Measurements from ENCODE around the gene PGP. TPM values are rescaled to one million over a fixed set of nuclear protein-coding genes. Genes with fewer than 3 reads are reported as not detected.
"Not testable (repeated sequence)": the region's sequence is repeated elsewhere in the genome, so short reads cannot be mapped to it uniquely, and the experiment has no call there.

The PGP gene, protein sequence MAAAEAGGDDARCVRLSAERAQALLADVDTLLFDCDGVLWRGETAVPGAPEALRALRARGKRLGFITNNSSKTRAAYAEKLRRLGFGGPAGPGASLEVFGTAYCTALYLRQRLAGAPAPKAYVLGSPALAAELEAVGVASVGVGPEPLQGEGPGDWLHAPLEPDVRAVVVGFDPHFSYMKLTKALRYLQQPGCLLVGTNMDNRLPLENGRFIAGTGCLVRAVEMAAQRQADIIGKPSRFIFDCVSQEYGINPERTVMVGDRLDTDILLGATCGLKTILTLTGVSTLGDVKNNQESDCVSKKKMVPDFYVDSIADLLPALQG
- 4.1 TPM for total RNA-seq

DNA sequence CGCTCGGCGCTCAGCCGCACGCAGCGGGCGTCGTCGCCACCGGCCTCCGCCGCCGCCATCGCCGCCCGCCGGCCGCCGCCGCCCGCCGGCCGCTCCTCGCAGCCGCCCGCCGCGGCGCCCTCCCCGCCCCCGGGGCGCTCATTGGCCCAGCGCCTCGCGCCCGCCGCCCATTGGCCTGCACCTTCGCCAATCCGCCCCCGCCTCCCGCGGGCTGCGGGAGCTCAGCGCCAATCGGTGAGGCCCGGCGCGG is at the start of gene PGP:
Gene PGP, minus strand, starts transcription at position 122 of the 250 bp plus-strand sequence. Its CDS starts 63 bp downstream, at position 59.
- DNase-seq, result no peak

DNA sequence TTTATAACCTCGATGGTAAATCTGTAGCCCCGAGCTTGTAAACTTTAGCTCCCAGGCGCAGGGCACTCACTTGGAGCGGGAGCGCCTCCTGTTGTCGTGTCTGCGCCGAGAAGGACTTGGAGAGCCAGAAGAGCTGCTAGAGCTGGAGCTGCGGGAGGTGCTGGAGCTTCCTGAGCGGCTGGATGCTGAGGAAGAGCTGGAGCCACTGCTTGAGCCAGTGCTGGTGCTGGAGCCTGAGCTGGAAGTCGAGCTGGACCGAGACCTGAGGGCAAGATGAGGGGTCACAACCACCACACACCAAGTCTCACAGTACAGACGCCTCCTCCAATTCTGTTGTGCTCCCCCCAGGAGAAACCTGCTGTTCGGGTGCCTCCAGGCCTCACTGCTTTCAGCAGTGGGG is 48.4 kb upstream of the PGP start:
- not testable (repeated sequence) for DNase-seq

DNA sequence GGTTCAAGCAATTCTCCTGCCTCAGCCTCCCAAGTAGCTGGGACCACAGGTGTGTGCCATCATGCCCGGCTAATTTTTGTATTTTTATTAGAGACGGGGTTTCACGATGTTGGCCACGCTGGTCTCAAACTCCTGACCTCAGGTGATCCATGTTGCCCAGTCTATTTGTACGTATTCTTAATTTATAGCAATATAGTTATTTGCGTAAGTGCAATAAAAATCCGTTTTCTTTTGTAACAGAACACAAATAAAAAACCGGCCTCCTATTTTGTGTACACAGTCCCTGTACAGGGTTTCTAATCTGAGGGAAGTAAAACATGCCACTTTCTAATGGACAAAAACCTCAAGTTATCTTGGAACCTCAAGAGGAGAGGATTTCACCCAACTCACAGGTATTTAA is 45.6 kb upstream of the PGP start:
- no peak for DNase-seq

DNA sequence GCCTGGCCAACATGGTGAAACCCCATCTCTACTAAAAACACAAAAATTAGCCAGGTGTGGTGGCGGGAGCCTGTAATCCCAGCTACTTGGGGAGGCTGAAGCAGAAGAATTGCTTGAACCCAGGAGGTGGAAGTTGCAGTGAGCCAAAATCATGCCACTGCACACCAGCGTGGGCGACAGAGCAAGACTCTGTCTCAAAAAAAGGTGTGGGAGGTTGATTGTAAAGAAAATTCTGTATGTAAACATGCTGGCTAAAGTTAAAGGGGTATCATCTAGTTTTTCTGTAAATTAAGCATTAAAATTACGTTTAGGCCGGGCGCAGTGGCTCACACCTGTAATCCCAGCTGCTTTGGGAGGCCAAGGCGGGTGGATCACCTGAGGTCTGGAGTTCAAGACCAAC is 43.9 kb upstream of the PGP start:
- not testable (repeated sequence) for DNase-seq

DNA sequence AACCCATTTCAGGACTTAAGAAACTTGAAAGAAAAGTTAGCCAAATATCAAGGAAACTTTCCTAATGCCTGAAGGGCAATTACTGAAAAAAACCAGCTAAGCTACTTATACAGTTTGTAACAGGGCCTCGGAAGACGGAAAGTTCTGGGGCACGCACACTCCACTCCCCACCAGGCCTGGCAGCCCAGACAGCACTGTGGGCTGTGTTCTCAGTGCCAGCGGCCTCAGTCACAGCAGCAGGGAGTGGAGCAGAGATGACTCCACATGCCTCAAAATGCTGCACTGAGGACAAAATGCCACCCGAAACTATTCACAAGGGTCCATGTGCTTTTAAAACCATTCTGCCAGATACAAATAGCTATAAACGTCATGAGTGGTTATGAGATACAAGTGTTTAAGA is 43.1 kb upstream of the PGP start:
- no peak for DNase-seq

DNA sequence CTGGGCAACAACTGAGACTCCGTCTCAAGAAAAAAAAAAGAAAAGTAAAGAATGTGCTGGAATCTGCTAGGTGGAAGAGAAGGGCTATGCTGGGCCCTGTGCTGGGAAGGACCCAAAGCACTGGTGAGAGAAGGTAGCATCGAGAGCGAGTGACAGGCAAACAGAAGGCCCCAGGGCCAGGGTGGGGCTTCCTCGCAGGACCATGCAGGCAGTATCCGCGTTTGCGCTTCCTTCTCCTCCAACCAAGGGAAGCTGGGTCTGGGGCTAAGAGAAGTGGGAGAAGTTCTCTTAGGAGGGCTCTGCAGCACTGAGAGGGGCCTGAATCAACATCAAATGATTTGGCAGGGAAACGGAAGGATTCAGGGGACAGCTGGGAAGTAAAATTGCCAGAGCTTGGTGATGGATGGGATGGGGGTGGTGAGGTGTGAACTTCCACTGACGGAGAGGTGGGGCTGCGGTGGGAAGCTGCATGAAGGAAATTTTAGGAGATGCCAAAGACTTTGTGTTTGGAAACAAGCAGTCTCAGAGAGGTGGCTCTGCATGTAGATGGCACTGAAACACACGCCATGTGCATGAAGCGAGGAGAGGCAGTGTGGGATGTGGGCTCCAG is 42.0 kb upstream of the PGP start:
- no peak for DNase-seq

DNA sequence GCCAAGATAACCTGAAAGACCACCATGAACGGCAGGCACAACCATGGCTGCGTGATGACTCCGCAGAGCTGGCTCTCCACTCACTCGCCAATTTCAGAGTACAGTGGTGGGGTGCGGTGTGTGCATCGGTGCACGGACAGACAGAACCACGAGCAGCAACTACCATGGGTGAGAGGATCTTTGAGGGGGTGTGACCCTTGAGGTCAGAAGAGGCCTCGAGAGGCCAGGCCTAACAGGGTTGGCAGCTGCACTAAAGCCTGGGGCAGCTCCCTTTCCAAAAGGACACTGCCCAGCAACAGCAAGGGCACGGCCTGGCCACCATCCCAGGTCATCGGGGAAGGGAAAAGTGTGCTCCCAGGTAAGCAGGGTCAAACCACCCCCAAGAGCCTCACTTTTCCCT is 38.7 kb upstream of the PGP start:
- no peak for DNase-seq

DNA sequence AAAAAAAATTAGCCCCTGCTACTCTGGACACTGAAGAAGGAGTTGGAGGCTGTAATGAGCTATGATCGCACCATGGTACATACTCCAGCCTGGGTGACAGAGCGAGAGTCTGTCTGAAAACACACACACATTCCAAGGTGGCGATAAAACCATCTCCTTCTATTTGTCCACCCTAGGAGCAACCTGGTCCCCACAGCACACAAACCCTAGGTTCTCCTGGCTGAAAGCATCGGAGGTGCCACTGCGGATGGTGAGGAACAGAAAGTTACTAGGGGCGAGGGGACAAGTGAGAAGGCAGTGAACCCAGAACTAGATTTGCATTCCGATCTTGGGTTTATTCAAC is 38.1 kb upstream of the PGP start:
- no peak for DNase-seq

DNA sequence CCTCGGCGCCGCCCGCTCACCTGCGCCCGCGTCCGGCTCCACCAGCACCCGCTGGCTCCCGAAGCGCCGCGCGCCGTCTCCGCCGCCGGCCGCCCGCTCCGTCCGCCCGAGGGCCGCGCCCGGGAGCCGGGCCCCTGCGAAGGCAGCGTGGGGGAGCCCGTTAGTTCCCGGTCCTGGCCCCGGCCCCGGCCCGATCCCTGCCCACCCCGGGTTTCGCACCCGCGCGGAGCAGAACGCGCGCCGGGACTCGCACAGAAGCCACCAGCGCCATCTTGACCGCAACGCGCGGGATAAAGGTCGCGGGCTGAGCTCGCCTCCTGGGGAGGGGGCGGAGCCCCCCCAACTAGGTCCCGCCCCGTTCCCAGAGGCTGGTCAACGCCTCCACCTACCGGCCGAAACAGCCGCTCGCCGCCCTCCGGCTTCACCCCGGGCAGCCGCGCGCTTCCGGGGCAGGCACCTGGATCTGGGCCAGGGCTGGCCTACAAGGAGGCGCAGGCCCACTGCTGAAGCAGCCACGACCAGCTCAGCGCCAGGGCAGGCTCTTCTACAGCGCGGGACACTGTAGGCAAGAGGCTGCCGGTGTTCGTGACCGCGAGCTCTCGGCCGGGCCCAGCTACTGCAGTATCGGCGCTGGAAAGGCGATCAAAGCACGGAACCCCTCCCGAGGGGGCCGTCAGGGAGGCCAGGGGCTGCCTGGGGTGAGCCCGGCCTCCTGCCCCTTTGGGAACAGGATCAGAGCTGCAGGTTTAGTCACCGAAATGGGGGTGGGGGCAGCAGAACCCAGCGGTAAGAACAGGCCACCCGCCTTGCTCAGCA is 36.9 kb upstream of the PGP start, which contains the start of gene ECI1:
Gene ECI1, minus strand, starts transcription at position 292 of the 816 bp plus-strand sequence. Its CDS starts 21 bp downstream, at position 271.
- DNase-seq, result peak; percentile 77

DNA sequence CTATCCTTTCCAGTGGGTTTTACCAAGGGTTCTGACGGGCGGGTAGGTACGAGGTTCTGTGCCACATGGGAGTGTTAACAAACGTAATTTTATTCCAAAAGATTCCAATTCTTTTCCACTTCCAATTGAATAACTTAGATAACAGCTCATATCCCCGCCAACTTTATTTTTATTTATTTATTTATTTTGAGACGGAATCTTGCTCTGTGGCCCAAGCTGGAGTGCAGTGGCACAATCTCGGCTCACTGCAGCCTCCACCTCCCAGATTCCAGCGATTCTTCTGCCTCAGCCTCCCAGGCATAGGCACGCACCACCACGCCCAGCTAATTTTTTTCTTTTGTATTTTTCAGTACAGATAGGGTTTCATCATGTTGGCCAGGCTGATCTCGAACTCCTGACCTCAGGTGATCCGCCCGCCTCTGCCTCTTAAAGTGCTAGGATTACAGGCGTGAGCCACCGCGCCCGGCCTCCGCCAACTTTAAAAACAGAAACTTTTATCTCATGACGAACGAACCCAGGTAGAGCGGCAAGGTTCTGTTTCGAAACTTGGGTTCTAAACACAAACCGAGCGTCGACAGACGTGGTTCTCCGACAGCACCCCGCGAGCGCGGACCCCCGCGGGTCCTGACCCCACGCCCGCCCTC is 36.1 kb upstream of the PGP start:
- no peak for DNase-seq

DNA sequence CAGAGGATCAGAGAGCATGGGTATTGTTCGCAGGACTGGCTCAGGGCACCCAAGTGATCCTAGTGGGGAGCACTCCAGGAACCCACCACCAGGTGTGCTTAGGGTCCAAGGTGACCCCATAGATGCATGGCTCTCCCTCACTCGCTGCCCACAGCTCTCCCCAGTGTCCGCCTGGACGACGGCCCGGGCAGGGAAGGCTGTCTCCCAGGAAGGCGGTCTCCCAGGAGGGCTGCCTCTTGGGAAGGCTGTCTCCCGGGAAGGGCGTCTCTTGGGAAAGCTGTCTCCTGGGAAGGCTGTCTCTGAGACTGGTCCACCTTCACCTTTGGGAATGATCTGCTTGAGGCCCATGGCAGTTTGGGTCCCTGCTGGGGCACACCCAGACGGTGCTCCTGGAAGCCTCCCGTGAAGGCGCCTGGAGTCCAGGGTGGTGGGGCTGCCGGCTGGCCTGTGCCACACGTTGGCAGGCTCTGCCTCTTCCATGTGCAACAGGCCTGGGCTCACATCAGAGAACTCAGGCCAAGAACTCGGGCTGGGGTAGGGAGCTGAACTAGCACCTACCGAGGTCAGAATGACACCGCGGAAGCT is 31.8 kb upstream of the PGP start:
- no peak for DNase-seq

DNA sequence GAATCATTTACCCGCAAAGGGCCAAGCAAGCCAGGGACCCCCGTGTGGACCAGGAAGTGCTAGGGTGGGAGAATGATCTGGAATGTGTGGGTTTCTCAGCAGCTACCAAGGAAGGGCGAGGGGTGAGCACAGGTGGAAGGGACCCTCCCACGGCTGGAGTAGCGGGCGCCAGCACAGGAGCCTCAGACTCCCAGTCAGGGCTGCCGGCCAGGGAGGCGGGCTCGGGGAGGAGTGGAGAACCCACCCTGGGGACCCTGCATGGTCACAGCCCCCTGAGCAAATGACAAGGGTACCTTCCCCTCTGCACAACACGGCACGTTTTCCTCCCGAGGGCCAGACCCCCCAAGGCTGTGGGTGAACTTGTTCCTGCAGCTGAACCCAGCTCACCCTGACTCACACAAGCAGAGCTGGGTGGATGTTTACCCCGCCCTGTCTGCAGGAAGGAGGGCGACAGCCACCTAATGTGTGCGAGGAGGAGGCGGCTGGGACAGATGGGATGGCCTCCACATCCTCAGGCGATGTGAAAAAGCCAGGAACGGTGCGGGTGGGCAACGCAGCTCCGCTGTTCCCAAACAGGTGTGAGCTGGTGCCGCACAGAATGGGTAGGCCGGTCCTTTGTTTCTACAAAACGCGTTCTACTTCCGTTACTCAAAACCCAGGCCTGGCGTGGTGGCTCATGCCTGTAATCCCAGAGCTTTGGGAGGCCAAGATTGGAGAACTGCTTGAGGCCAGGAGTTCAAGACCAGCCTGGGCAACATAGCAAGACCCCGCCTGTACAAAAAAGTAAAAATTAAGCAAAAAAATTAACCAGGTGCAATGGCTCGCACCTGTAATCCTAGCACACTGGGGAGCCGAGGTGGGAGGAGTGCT is 30.5 kb upstream of the PGP start:
- DNase-seq, result no peak

DNA sequence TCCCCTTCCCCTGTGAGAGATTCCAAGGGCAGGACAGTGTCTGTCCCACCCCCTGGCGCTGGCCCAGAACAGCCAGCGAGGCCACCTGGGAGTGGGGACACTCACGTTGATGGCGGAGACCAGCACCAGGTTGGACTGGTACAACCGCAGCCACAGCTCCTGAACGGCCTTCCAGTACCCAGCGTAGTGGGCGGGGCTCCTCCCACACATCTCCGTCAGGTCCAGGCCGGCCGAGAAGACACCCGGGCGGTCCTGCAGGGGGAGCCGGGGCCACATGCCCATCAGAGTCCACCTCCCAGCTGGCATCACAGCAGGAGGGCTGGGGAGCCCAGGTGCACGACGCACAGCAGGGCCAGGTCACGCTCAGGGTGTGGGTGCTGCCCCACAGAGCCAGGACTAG is 29.7 kb upstream of the PGP start:
- no peak for DNase-seq

DNA sequence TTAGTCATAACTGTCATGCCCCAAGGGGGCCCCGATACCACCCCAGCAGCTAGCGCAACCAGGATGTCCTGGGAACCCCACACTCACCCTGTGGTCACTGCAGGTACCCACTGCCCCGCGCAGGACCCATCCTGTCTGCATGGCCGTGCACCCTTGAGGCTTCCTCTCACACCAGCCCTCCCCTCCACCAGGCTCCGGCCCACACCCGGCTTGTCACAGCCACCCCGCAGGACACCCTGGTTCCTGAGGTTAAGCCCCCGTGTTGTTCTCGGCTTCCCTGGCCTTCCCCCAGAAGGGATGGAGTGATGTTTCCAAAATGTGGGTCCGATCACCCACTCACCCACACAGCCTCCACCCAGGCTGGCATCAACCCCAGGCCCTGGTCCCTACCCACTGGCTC is 29.1 kb upstream of the PGP start:
- DNase-seq, result no peak

DNA sequence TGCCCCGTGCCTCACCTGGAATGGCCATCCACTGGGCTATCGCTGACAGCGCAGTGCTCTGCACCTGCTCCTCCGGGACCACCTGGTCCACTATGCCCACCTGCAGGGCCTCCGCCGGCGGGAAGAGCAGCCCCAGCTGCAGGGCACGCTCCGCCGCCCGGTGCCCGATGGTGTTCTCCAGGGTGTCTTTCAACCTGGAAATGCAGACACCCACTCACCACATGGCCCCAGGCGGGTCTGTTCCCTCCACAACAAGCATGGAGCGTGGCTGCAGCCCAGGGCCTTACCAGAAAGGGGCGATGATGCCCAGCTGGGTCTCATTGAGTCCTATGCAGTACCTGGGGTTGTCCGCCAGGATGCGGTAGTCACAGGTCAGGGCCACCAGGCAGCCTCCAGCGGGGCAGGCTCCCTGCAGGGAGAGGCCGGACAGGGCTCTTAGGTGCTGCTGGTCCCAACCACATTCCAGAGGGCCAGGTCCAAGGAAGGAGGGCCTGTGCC is 28.4 kb upstream of the PGP start:
- no peak for DNase-seq

DNA sequence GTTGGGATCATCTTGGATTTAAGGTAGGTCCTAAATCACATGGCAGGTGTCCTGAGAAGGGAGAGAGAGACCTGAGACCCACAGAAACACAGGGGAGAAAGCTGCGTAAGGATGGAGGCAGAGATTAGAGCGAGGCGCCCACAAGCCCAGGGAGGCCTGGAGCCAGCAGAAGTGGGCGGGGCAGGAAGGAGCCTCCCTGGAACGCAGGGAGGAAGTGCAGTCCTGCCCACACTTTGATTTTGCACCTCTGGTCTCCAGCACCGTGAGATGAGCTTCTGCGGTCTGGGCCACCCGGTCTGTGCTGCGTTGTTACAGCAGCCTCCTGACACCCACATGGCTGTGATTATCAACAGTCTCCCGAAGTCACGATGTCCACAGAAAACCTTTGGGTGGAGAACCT is 28.0 kb upstream of the PGP start:
- DNase-seq, result no peak

DNA sequence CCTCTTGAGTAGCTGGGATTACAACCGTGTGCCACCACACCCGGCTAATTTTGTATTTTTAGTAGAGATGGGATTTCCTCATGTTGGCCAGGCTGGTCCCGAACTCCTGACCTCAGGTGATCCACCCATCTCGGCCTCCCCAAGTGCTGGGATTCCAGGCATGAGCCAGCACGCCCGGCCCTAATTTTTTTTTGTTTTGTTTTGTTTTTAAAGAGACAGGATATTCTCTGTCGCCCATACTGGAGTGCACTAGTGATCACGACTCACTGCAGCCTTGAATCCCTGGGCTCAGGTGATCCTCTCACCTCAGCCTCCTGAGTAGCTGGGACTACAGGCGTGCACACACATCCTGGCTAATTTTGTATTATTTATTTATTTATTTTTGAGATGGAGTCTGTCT is 25.7 kb upstream of the PGP start:
- not testable (repeated sequence) for DNase-seq

DNA sequence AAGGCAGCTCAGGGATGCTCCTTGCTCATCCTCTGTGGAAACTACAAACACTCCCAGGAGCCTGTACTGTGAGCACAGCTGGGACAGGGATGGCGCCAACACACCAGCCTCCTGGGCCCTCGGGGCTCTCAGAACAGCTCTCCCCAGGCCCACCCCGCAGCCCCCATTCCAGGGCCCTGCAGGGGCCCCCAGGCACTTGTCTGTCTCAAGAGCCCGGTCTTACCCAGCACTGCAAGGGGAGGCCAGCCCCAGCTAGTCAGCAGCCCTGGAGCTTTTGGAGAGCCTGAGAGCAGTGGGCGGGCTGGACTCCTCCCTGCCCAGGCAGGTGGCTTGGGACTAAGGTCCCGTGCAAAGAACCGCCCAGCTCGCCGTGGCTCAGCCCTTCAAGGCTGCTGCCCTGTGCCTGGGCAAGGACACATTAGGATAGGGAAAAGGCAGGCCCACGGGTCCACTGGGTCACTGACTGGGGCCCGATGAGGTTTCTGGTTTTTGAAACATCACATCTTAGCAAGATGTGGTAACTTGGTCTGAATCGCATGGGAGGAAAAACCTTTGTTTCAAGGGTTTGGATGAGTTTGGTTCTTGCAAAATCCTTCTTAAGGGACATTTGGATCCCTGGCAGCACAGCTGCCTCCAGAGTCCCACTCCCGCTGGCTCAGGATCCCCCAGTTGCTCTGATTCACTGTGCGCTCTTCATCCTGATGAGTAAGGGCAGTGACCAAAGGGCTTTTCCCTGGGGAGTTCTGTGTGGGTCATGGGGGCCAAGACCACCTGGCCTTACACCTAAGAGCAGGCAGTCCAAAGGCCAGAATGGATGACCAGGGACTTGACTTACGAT is 24.4 kb upstream of the PGP start:
- no peak for DNase-seq

DNA sequence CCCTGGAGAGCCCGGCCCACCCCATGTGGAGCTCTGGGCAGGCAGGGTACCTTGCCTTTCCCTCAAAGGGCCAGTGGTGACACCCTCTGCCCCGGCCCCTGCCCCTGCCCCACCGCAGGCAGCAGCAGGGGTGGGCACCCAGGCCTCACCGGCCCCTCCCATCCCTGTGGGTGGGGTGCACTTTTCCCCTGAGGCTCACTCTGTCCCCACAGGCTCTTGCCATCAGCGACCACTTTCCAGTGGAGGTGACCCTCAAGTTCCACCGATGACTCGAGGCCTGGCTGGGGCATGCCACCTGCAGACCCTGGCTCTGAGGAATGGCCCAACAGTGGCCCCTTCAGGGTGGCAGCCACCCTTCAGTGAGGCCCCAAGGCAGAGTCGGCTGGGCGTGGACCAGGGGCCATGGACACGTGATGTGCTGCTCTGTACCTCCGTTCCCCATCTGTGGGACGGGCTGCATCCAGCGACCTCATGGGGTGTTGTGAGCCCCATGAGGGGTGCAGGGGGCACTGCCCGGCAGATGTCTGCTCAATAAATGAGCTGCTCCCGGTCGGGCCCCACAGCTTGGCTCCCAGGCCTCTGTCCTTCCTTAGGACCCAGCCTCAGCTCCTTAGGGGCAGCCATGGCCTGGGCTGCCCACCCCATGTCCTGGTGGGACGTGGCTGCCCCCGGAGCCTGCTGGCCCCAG is 23.7 kb upstream of the PGP start:
- no peak for DNase-seq
